IMR-90 (cell line): ENCODE measurements around the gene RNF166.

Source experiments
- BHLHE40 ChIP-seq: fragments of 150-350 bp; IDR thresholded peaks from 2 replicates; pipeline ENCODE4 v1.6.1; 2016; ENCODE audit warnings: mild to moderate bottlenecking, low read depth, low read length
- CEBPB ChIP-seq: IDR thresholded peaks from 2 replicates; pipeline ENCODE4 v1.6.1; 2012; ENCODE audit warnings: low read depth, low read length, improper control_type of control experiment
- MAZ ChIP-seq: IDR thresholded peaks from 2 replicates; pipeline ENCODE4 v1.6.1; 2012; ENCODE audit warnings: low read depth, mild to moderate bottlenecking, low read length, improper control_type of control experiment, moderate library complexity, borderline replicate concordance
- POLR2A ChIP-seq: IDR thresholded peaks from 2 replicates; pipeline ENCODE4 v1.6.1; 2012; ENCODE audit warnings: mild to moderate bottlenecking, low read depth, low read length
- RAD21 ChIP-seq: IDR thresholded peaks from 2 replicates; pipeline ENCODE4 v1.6.1; 2012; ENCODE audit warnings: low read length, improper control_type of control experiment
- TF ChIP-seq, protein P1 (sequence below): conservative IDR thresholded peaks from 2 replicates; pipeline ENCODE4 v1.5.1; 2012; ENCODE audit warnings: mild to moderate bottlenecking, low read depth, low read length, improper control_type of control experiment
- TF ChIP-seq, protein P2 (sequence below): fragments of 150-350 bp; IDR thresholded peaks from 2 replicates; pipeline ENCODE4 v1.6.1; 2017; ENCODE audit warnings: mild to moderate bottlenecking, antibody characterized with exemption, low read length, low read depth

DNA sequence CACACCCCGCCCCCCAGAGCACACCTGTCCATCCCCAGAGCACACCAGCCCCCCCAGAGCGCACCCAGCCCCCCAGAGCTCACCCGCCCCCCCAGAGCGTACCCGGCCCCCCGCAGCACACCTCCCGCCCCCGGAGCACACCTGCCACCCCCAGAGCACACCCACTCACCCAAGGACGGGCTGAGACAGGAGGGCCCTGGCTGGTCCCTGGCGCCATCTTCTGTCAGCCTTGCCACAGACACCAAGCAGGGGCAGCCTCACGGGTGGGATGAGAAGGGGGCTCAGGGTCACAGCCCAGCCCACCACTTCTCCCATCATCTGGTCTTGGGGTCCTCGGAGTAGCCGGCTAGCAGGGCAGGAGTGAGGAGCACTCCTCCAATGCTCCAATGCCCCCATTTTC is 47.0 kb upstream of the RNF166 start:
- no peak for TF ChIP-seq POLR2A
- TF ChIP-seq, protein P1, sequence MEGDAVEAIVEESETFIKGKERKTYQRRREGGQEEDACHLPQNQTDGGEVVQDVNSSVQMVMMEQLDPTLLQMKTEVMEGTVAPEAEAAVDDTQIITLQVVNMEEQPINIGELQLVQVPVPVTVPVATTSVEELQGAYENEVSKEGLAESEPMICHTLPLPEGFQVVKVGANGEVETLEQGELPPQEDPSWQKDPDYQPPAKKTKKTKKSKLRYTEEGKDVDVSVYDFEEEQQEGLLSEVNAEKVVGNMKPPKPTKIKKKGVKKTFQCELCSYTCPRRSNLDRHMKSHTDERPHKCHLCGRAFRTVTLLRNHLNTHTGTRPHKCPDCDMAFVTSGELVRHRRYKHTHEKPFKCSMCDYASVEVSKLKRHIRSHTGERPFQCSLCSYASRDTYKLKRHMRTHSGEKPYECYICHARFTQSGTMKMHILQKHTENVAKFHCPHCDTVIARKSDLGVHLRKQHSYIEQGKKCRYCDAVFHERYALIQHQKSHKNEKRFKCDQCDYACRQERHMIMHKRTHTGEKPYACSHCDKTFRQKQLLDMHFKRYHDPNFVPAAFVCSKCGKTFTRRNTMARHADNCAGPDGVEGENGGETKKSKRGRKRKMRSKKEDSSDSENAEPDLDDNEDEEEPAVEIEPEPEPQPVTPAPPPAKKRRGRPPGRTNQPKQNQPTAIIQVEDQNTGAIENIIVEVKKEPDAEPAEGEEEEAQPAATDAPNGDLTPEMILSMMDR, result no peak
- no peak for TF ChIP-seq MAZ
- TF ChIP-seq RAD21, result no peak
- no peak for TF ChIP-seq CEBPB
- TF ChIP-seq, protein P2, sequence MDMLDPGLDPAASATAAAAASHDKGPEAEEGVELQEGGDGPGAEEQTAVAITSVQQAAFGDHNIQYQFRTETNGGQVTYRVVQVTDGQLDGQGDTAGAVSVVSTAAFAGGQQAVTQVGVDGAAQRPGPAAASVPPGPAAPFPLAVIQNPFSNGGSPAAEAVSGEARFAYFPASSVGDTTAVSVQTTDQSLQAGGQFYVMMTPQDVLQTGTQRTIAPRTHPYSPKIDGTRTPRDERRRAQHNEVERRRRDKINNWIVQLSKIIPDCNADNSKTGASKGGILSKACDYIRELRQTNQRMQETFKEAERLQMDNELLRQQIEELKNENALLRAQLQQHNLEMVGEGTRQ, result no peak
- TF ChIP-seq BHLHE40, result no peak
